ENCODE measurements around the gene ABCB11. TPM values are rescaled to one million over a fixed set of nuclear protein-coding genes. Genes with fewer than 3 reads are reported as not detected.

Gene ABCB11
- polyA plus RNA-seq, 1 donor from 2014 or later: not detected

DNA sequence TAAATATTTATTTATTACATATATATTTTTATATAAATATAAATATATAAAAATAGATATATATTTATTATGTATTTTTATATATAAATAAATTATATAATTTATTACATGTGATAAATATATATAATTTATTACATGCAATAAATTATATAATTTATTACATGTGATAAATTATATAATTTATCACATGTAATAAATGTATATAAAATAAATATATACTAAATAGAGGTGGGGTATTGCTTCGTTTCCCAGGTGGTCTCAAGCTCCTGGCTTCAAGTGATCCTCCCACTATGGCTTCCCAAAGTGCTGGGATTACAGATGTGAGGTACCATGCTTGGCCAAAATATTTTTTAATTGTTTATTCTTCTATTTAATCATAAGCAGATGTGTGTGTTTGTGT is 133.7 kb downstream of the ABCB11 start:
- H3K9ac ChIP-seq (ENCODE audit: low read length): no peak overlapping the region
- no peak overlapping the region for H3K27ac ChIP-seq (ENCODE audit: low read length)

DNA sequence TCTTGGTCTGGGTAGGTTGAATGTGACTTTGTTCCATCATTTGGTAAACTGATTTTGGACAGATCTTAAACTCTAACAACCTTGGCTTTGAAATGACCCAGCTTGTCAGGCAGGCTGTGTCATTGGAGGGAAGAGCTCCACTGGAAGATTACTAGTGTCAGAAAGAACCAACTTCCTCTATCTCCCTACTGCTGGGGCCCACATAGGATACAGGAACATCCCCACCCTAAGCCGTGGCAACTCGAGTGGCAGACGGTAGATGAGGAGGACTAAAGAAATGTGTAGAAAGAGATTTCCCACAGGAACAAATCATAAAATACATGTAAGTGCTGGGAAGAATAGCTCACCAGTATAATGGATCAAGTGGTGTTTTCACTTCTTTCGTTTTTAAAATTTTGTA is 134.3 kb downstream of the ABCB11 start:
- H3K36me3 ChIP-seq (ENCODE audit: insufficient read depth, low read length): no peaks in the 10 kb centered on the region
- no peak overlapping the region for H3K27ac ChIP-seq (ENCODE audit: low read length)
- H3K9me3 ChIP-seq (ENCODE audit: low read length): no peaks in the 10 kb centered on the region
- H2AFZ ChIP-seq (ENCODE audit: low read depth, low read length): no peak overlapping the region
- H3K4me2 ChIP-seq (ENCODE audit: low read length): no peak overlapping the region
- no peaks in the 10 kb centered on the region for H4K20me1 ChIP-seq (ENCODE audit: insufficient read depth)
- no peaks in the 10 kb centered on the region for H3F3A ChIP-seq (ENCODE audit: insufficient read depth, low read length, poor library complexity, severe bottlenecking)
- H3K27me3 ChIP-seq (ENCODE audit: insufficient read depth, low read depth, low read length): no peaks in the 10 kb centered on the region
- no peaks in the 10 kb centered on the region for H3K79me2 ChIP-seq (replicated peaks; ENCODE audit: insufficient read depth, low read length)
- no peak overlapping the region for H3K9ac ChIP-seq (ENCODE audit: low read length)
- TF ChIP-seq TAF1 (IDR thresholded peaks at IDR 0.05; ENCODE audit: low read depth) (no peak), SMC3 (conservative IDR thresholded peaks at IDR 0.05; ENCODE audit: poor library complexity) (no peak), CTCF (IDR thresholded peaks at IDR 0.05; ENCODE audit: poor library complexity, severe bottlenecking) (no peak), EZH2 (IDR thresholded peaks at IDR 0.05; ENCODE audit: borderline replicate concordance, insufficient read depth, low read length, poor library complexity, severe bottlenecking) (no peak), POLR2AphosphoS5 (IDR thresholded peaks at IDR 0.05) (no peak), RAD21 (conservative IDR thresholded peaks at IDR 0.05) (no peak), MXI1 (conservative IDR thresholded peaks at IDR 0.05; ENCODE audit: poor library complexity, severe bottlenecking) (no peak), EP300 (conservative IDR thresholded peaks at IDR 0.05; ENCODE audit: poor library complexity, severe bottlenecking) (no peak)
- TF ChIP-seq, protein P1, sequence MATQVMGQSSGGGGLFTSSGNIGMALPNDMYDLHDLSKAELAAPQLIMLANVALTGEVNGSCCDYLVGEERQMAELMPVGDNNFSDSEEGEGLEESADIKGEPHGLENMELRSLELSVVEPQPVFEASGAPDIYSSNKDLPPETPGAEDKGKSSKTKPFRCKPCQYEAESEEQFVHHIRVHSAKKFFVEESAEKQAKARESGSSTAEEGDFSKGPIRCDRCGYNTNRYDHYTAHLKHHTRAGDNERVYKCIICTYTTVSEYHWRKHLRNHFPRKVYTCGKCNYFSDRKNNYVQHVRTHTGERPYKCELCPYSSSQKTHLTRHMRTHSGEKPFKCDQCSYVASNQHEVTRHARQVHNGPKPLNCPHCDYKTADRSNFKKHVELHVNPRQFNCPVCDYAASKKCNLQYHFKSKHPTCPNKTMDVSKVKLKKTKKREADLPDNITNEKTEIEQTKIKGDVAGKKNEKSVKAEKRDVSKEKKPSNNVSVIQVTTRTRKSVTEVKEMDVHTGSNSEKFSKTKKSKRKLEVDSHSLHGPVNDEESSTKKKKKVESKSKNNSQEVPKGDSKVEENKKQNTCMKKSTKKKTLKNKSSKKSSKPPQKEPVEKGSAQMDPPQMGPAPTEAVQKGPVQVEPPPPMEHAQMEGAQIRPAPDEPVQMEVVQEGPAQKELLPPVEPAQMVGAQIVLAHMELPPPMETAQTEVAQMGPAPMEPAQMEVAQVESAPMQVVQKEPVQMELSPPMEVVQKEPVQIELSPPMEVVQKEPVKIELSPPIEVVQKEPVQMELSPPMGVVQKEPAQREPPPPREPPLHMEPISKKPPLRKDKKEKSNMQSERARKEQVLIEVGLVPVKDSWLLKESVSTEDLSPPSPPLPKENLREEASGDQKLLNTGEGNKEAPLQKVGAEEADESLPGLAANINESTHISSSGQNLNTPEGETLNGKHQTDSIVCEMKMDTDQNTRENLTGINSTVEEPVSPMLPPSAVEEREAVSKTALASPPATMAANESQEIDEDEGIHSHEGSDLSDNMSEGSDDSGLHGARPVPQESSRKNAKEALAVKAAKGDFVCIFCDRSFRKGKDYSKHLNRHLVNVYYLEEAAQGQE (IDR thresholded peaks at IDR 0.05; ENCODE audit: borderline replicate concordance): no peak
- no peaks in the 10 kb centered on the region for H3K9me2 ChIP-seq (ENCODE audit: insufficient read depth, low read length)
- H3K4me3 ChIP-seq (ENCODE audit: low read length): no peak overlapping the region

More for the DNA sequence above, 133.7 kb downstream of the ABCB11 start:
- no peaks in the 10 kb centered on the region for H3F3A ChIP-seq (ENCODE audit: insufficient read depth, low read length, poor library complexity, severe bottlenecking)
- no peak for TF ChIP-seq EZH2 (IDR thresholded peaks at IDR 0.05; ENCODE audit: borderline replicate concordance, insufficient read depth, low read length, poor library complexity, severe bottlenecking)
- no peak for TF ChIP-seq EP300 (conservative IDR thresholded peaks at IDR 0.05; ENCODE audit: poor library complexity, severe bottlenecking)
- no peak for TF ChIP-seq RAD21 (conservative IDR thresholded peaks at IDR 0.05)
- TF ChIP-seq, protein P1 (IDR thresholded peaks at IDR 0.05; ENCODE audit: borderline replicate concordance): no peak
- TF ChIP-seq MXI1 (conservative IDR thresholded peaks at IDR 0.05; ENCODE audit: poor library complexity, severe bottlenecking): no peak
- TF ChIP-seq CTCF (IDR thresholded peaks at IDR 0.05; ENCODE audit: poor library complexity, severe bottlenecking): no peak
- no peak for TF ChIP-seq SMC3 (conservative IDR thresholded peaks at IDR 0.05; ENCODE audit: poor library complexity)
- no peak for TF ChIP-seq POLR2AphosphoS5 (IDR thresholded peaks at IDR 0.05)
- no peak for TF ChIP-seq TAF1 (IDR thresholded peaks at IDR 0.05; ENCODE audit: low read depth)
- no peak overlapping the region for H3K4me2 ChIP-seq (ENCODE audit: low read length)
- H2AFZ ChIP-seq (ENCODE audit: low read depth, low read length): no peak overlapping the region
- no peaks in the 10 kb centered on the region for H4K20me1 ChIP-seq (ENCODE audit: insufficient read depth)
- no peaks in the 10 kb centered on the region for H3K9me2 ChIP-seq (ENCODE audit: insufficient read depth, low read length)
- H3K27me3 ChIP-seq (ENCODE audit: insufficient read depth, low read depth, low read length): no peaks in the 10 kb centered on the region
- no peaks in the 10 kb centered on the region for H3K9me3 ChIP-seq (ENCODE audit: low read length)
- H3K4me3 ChIP-seq (ENCODE audit: low read length): no peak overlapping the region
- H3K36me3 ChIP-seq (ENCODE audit: insufficient read depth, low read length): no peaks in the 10 kb centered on the region
- H3K79me2 ChIP-seq (replicated peaks; ENCODE audit: insufficient read depth, low read length): no peaks in the 10 kb centered on the region

Data from neural cell (in vitro differentiated cells).